Measurements from ENCODE around the gene EXOC1. TPM values are rescaled to one million over a fixed set of nuclear protein-coding genes. Genes with fewer than 3 reads are reported as not detected.
A peak's percentile ranks its signal among the peaks of the same experiment; 100 is the strongest.

EXOC1 gene
- total and polyA plus RNA-seq, 9 of the 15 experiments (the other 6 are each of a cell fraction or from before 2014, with no cell fraction given), result 16.0 to 45.5 (median 26.2) TPM

DNA sequence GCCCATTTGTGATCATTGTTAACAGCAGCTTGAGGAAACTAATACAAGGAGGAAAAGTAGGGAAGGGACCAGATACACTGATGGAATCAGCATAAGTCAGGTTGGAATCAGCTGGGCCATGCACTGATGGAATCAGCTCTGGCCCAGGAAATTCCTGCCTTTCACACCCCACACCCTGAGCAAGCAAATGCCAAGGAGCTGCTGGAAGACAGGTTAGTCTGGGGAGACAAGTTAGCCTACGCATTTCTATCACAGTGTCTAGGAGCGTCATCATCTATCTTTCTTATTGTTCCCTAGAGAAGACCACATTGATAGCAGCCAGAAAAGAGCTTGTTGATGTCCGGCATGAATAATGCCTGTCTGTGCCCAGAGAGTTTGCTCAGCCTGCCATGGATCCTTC is 79.1 kb downstream of the EXOC1 start (continued):
- TF ChIP-seq, protein P1, sequence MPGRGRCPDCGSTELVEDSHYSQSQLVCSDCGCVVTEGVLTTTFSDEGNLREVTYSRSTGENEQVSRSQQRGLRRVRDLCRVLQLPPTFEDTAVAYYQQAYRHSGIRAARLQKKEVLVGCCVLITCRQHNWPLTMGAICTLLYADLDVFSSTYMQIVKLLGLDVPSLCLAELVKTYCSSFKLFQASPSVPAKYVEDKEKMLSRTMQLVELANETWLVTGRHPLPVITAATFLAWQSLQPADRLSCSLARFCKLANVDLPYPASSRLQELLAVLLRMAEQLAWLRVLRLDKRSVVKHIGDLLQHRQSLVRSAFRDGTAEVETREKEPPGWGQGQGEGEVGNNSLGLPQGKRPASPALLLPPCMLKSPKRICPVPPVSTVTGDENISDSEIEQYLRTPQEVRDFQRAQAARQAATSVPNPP (IDR thresholded peaks at IDR 0.05; ENCODE audit: borderline replicate concordance, insufficient read depth, insufficient read length), result no peak
- TF ChIP-seq ZNF408 (CRISPR knock-in tag; IDR thresholded peaks at IDR 0.05; ENCODE audit: low read depth) (no peak), ZNF668 (CRISPR knock-in tag; IDR thresholded peaks at IDR 0.05) (no peak)

DNA sequence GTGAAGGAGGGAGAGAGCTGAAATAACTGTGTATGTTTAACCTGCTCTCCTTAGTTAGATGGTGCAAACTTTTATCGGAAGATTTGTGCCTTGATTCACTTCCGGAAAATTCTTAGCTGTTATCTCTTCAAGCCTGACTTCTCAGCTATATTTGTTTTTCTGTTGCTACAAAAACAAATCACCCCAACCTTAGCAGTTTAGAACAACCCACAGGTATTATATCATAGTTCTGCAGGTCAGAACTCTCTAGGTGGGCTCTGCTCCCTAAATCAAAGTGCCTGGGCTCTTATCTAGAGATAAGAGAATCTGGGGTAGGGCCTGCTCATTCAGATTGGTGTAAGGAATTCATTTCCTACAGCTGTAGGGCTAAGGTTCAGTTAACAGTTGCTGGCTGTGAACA is 80.2 kb downstream of the EXOC1 start:
- Histone ChIP-seq H3K27me3 (ENCODE audit: control insufficient read depth in 2 of 2, insufficient read depth in 2 of 2, low read length in 2 of 2) (peaks cover 0 to 7% of the 10 kb centered on the region in 2 experiments; a peak in 2 of 5 replicates), H3K27ac (ENCODE audit: extremely low read depth, low read depth, low read length) (no peak overlapping the region), H3K9ac (ENCODE audit: insufficient read depth in 1 of 2, low read depth in 2 of 2, low read length in 2 of 2) (no peak overlapping the region), H3K9me3 (replicated peaks; ENCODE audit: control insufficient read depth, insufficient read depth, low read depth, low read length) (peaks cover 2% of the 10 kb centered on the region; the same call in 1 of the 2 replicates), H3K4me2 (ENCODE audit: insufficient read depth, low read length) (no peak overlapping the region), H3K4me3 (no peak overlapping the region), H3K79me2 (ENCODE audit: control insufficient read depth, insufficient read depth, low read length) (no peaks in the 10 kb centered on the region), H2AFZ (ENCODE audit: low read depth, low read length) (no peak overlapping the region), H3K4me1 (replicated peaks in 1 of 2; ENCODE audit: control insufficient read depth in 2 of 2, insufficient read depth in 2 of 2, low read length in 2 of 2) (no peaks in the 10 kb centered on the region), H3K9me1 (ENCODE audit: control insufficient read depth, insufficient read depth, low read length) (no peaks in the 10 kb centered on the region), H3K36me3 (ENCODE audit: control insufficient read depth, insufficient read depth, low read length) (no peaks in the 10 kb centered on the region), H4K20me1 (replicated peaks; ENCODE audit: control insufficient read depth, insufficient read depth, low read length) (no peaks in the 10 kb centered on the region)
- ChIA-PET CTCF (ENCODE audit: low intra/inter-chr PET ratio) (no interaction called here), POLR2A (interaction anchor here (0.9 to 3.3 kb wide), 5 partner anchors 8 to 30 kb away, joined by 3 to 12 read pairs (median 5); partner anchors contain the start of gene CEP135)
- DNase-seq (ENCODE audit: extremely low read depth in 1 of 4, low spot score in 3 of 4), result no peak
- no TSS peak for BruUV-seq (replicated peaks)
- FAIRE-seq, result no peak
- WGBS (ENCODE audit: insufficient coverage, low coverage, missing lambda C conversion rate), result 0% methylated on average over 2 of the region's 2 CpGs
- in situ Hi-C loops (cut with MboI) (no loop called here), intact Hi-C loops (cut with micrococcal nuclease) (no loop called here)
- no peak for ATAC-seq
- TF ChIP-seq, protein P2, sequence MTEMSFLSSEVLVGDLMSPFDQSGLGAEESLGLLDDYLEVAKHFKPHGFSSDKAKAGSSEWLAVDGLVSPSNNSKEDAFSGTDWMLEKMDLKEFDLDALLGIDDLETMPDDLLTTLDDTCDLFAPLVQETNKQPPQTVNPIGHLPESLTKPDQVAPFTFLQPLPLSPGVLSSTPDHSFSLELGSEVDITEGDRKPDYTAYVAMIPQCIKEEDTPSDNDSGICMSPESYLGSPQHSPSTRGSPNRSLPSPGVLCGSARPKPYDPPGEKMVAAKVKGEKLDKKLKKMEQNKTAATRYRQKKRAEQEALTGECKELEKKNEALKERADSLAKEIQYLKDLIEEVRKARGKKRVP (CRISPR knock-in tag; IDR thresholded peaks at IDR 0.05), result no peak
- TF ChIP-seq, protein P3, sequence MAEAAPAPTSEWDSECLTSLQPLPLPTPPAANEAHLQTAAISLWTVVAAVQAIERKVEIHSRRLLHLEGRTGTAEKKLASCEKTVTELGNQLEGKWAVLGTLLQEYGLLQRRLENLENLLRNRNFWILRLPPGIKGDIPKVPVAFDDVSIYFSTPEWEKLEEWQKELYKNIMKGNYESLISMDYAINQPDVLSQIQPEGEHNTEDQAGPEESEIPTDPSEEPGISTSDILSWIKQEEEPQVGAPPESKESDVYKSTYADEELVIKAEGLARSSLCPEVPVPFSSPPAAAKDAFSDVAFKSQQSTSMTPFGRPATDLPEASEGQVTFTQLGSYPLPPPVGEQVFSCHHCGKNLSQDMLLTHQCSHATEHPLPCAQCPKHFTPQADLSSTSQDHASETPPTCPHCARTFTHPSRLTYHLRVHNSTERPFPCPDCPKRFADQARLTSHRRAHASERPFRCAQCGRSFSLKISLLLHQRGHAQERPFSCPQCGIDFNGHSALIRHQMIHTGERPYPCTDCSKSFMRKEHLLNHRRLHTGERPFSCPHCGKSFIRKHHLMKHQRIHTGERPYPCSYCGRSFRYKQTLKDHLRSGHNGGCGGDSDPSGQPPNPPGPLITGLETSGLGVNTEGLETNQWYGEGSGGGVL (CRISPR knock-in tag; IDR thresholded peaks at IDR 0.05), result no peak
- TF ChIP-seq TEAD4 (IDR thresholded peaks at IDR 0.05; ENCODE audit: low read length) (0 out of 2 replicates have a peak, but pooled peaks have one; percentile 26), TEAD4 (CRISPR knock-in tag; IDR thresholded peaks at IDR 0.05; ENCODE audit: borderline replicate concordance) (no peak), SMARCA4 (IDR thresholded peaks at IDR 0.05) (no peak), NONO (IDR thresholded peaks at IDR 0.05; ENCODE audit: low read depth in 2 of 2, low read length in 1 of 2) (no peak), NRF1 (conservative IDR thresholded peaks at IDR 0.05 in 1 of 2, IDR thresholded peaks at IDR 0.05 in 1 of 2) (no peak), ETV6 (IDR thresholded peaks at IDR 0.05; ENCODE audit: borderline replicate concordance in 1 of 2, low read depth in 2 of 2, low read length in 1 of 2) (no peak), ETV6 (CRISPR knock-in tag; IDR thresholded peaks at IDR 0.05; ENCODE audit: borderline replicate concordance) (no peak), HDAC3 (IDR thresholded peaks at IDR 0.05; ENCODE audit: borderline replicate concordance, partially characterized antibody) (no peak)
- TF ChIP-seq, protein P4, sequence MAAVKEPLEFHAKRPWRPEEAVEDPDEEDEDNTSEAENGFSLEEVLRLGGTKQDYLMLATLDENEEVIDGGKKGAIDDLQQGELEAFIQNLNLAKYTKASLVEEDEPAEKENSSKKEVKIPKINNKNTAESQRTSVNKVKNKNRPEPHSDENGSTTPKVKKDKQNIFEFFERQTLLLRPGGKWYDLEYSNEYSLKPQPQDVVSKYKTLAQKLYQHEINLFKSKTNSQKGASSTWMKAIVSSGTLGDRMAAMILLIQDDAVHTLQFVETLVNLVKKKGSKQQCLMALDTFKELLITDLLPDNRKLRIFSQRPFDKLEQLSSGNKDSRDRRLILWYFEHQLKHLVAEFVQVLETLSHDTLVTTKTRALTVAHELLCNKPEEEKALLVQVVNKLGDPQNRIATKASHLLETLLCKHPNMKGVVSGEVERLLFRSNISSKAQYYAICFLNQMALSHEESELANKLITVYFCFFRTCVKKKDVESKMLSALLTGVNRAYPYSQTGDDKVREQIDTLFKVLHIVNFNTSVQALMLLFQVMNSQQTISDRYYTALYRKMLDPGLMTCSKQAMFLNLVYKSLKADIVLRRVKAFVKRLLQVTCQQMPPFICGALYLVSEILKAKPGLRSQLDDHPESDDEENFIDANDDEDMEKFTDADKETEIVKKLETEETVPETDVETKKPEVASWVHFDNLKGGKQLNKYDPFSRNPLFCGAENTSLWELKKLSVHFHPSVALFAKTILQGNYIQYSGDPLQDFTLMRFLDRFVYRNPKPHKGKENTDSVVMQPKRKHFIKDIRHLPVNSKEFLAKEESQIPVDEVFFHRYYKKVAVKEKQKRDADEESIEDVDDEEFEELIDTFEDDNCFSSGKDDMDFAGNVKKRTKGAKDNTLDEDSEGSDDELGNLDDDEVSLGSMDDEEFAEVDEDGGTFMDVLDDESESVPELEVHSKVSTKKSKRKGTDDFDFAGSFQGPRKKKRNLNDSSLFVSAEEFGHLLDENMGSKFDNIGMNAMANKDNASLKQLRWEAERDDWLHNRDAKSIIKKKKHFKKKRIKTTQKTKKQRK (IDR thresholded peaks at IDR 0.05; ENCODE audit: borderline replicate concordance, low read depth, low read length), result no peak

All from K562 (cell line).